ENCODE data around the gene IL6ST. TPM values are rescaled to one million over a fixed set of nuclear protein-coding genes. Genes with fewer than 3 reads are reported as not detected.
"Not testable (repeated sequence)": the region's sequence is repeated elsewhere in the genome, so short reads cannot be mapped to it uniquely, and the experiment has no call there.

Gene IL6ST
- total RNA-seq (978 and 1,649 TPM in 2 replicates), polyA plus RNA-seq (768 and 830 TPM in 2 replicates), polyA minus RNA-seq (ENCODE audit: low replicate concordance) (138 and 171 TPM in 2 replicates)
- polyA plus RNA-seq (2012) = 226 and 274 TPM in 2 replicates

DNA sequence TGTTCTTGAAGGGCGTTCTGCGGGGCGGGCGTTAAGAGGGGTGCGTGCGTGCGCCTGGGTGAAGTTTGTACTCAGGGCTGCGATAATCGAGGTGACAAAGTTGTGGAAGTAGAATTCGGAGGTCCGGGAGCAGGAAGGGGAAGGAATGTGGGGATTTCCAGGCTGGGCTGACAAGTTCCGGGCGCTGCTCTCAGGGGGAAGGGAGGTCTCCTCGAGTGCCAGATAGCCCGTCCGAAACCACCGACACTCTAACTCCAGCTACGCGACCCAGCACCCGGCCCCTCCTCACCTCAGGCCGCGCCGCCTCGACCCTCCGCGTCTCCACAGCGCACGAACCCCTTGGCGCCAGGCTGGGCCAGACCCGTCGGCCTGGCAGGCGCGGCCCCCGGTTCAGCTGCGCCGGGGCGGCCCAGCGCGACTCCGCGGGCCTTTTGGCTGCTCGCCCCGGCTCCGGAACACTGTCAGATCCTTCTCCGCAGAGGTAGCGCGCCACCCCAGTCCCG is at the start of gene IL6ST:
Gene IL6ST (minus strand): TSS at position 469 of the 503 bp plus-strand sequence. CDS start 18,685 bp downstream, outside the sequence.
- no peaks in the 10 kb centered on the region for H3K36me3 ChIP-seq (ENCODE audit: control insufficient read depth, insufficient read depth, low read length)
- peaks cover 55% of the 10 kb centered on the region for H3K79me2 ChIP-seq (ENCODE audit: control insufficient read depth, insufficient read depth, low read length)
- peak within 1 kb of the TSS; percentile 98 for H3K9ac ChIP-seq (ENCODE audit: insufficient read depth, low read length)

GRCh38 chr5:56039985-56040384 is 45.2 kb upstream of the IL6ST start:
- Histone ChIP-seq H3K27ac (ENCODE audit: insufficient read depth, low read length) (no peak overlapping the region), H3K4me1 (ENCODE audit: control insufficient read depth, extremely low read depth, insufficient read depth, low read length) (peaks cover 3% of the 10 kb centered on the region), H3K4me2 (ENCODE audit: extremely low read depth, insufficient read depth, low read length) (no peak overlapping the region), H4K20me1 (ENCODE audit: control insufficient read depth, extremely low read depth, insufficient read depth, low read length) (no peaks in the 10 kb centered on the region), H3K4me3 (replicated peaks in 1 of 4; ENCODE audit: control extremely low read depth in 1 of 4, insufficient read depth in 1 of 4, low read depth in 3 of 4, low read length in 4 of 4) (no peak overlapping the region), H3K27me3 (ENCODE audit: control insufficient read depth, insufficient read depth, low read length) (no peaks in the 10 kb centered on the region), H3K9me3 (ENCODE audit: control insufficient read depth, insufficient read depth, low read depth, low read length) (no peaks in the 10 kb centered on the region), H3K79me2 (ENCODE audit: control insufficient read depth, insufficient read depth, low read length) (no peaks in the 10 kb centered on the region), H3K36me3 (ENCODE audit: control insufficient read depth, insufficient read depth, low read length) (no peaks in the 10 kb centered on the region), H3K9ac (ENCODE audit: insufficient read depth, low read length) (no peak overlapping the region), H2AFZ (ENCODE audit: low read length) (no peak overlapping the region)
- TF ChIP-seq EZH2 (IDR thresholded peaks at IDR 0.05; ENCODE audit: low read length, missing control alignments) = no peak
- no peak for TF ChIP-seq CTCF (conservative IDR thresholded peaks at IDR 0.05 in 1 of 2, IDR thresholded peaks at IDR 0.05 in 1 of 2; ENCODE audit: low read depth in 1 of 2, low read length in 2 of 2)
- peak in 1 of 2 donors; percentile 54 for DNase-seq (ENCODE audit: low read depth in 2 of 2)

More for the DNA sequence above, at the start of gene IL6ST:
- Histone ChIP-seq H2AFZ (ENCODE audit: low read length) (no peak within 1 kb of the TSS), H3K9me3 (ENCODE audit: control insufficient read depth, insufficient read depth, low read depth, low read length) (no peaks in the 10 kb centered on the region), H4K20me1 (ENCODE audit: control insufficient read depth, extremely low read depth, insufficient read depth, low read length) (peaks cover 6% of the 10 kb centered on the region), H3K27ac (ENCODE audit: insufficient read depth, low read length) (peak within 1 kb of the TSS; percentile 98), H3K27me3 (ENCODE audit: control insufficient read depth, insufficient read depth, low read length) (no peaks in the 10 kb centered on the region), H3K4me3 (replicated peaks in 1 of 4; ENCODE audit: control extremely low read depth in 1 of 4, insufficient read depth in 1 of 4, low read depth in 3 of 4, low read length in 4 of 4) (peak within 1 kb of the TSS; percentile 55 to 95 (median 86)), H3K4me1 (ENCODE audit: control insufficient read depth, extremely low read depth, insufficient read depth, low read length) (peaks cover 3% of the 10 kb centered on the region), H3K4me2 (ENCODE audit: extremely low read depth, insufficient read depth, low read length) (peak within 1 kb of the TSS; percentile 61)
- no peak for TF ChIP-seq CTCF (conservative IDR thresholded peaks at IDR 0.05 in 1 of 2, IDR thresholded peaks at IDR 0.05 in 1 of 2; ENCODE audit: low read depth in 1 of 2, low read length in 2 of 2)
- peak; percentile 60 to 75 for DNase-seq (ENCODE audit: low read depth in 2 of 2)

DNA sequence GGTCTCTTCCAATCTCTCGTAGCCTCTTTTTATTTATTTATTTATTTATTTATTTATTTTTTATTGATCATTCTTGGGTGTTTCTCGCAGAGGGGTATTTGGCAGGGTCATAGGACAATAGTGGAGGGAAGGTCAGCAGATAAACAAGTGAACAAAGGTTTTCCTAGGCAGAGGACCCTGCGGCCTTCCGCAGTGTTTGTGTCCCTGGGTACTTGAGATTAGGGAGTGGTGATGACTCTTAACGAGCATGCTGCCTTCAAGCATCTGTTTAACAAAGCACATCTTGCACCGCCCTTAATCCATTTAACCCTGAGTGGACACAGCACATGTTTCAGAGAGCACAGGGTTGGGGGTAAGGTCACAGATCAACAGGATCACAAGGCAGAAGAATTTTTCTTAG is 43.4 kb upstream of the IL6ST start:
- H3K9ac ChIP-seq (ENCODE audit: insufficient read depth, low read length); DNase-seq (ENCODE audit: low read depth in 2 of 2); H3K4me2 ChIP-seq (ENCODE audit: extremely low read depth, insufficient read depth, low read length); H3K27me3 ChIP-seq (ENCODE audit: control insufficient read depth, insufficient read depth, low read length); H2AFZ ChIP-seq (ENCODE audit: low read length); H3K4me3 ChIP-seq (replicated peaks in 1 of 4; ENCODE audit: control extremely low read depth in 1 of 4, insufficient read depth in 1 of 4, low read depth in 3 of 4, low read length in 4 of 4); H3K27ac ChIP-seq (ENCODE audit: insufficient read depth, low read length); H3K79me2 ChIP-seq (ENCODE audit: control insufficient read depth, insufficient read depth, low read length); H4K20me1 ChIP-seq (ENCODE audit: control insufficient read depth, extremely low read depth, insufficient read depth, low read length); H3K9me3 ChIP-seq (ENCODE audit: control insufficient read depth, insufficient read depth, low read depth, low read length); H3K36me3 ChIP-seq (ENCODE audit: control insufficient read depth, insufficient read depth, low read length); H3K4me1 ChIP-seq (ENCODE audit: control insufficient read depth, extremely low read depth, insufficient read depth, low read length): not testable (repeated sequence)

Measured in fibroblast of lung (primary cell).